ENCODE results near the gene ZP2.
"Not testable (repeated sequence)": the region's sequence is repeated elsewhere in the genome, so short reads cannot be mapped to it uniquely, and the experiment has no call there.

The ZP2 gene

GRCh38 chr16:21211486-21211885 lies at the start of gene ZP2:
Gene ZP2 (minus strand): TSS chr16:21211574. CDS start chr16:21211547, 27 bp downstream.
- no peak for DNase-seq

- no peak for DNase-seq
Observed at GRCh38 chr16:21257284-21257683, 45.9 kb upstream of the ZP2 start.

GRCh38 chr16:21256636-21257035 lies 45.3 kb upstream of the ZP2 start:
- DNase-seq: no peak

- no peak for DNase-seq
Observed at GRCh38 chr16:21253470-21253869, 42.1 kb upstream of the ZP2 start.

GRCh38 chr16:21250072-21250923 lies 38.9 kb upstream of the ZP2 start:
- DNase-seq: no peak

GRCh38 chr16:21248179-21248578 lies 36.8 kb upstream of the ZP2 start:
- DNase-seq: not testable (repeated sequence)

- no peak for DNase-seq
Observed at GRCh38 chr16:21244518-21245215, 33.3 kb upstream of the ZP2 start.

- no peak for DNase-seq
Observed at GRCh38 chr16:21242756-21243155, 31.4 kb upstream of the ZP2 start.

- DNase-seq: no peak
Observed at GRCh38 chr16:21239646-21240045, 28.3 kb upstream of the ZP2 start.

- no peak for DNase-seq
Observed at GRCh38 chr16:21236831-21237230, 25.5 kb upstream of the ZP2 start.

GRCh38 chr16:21235199-21235585 lies 23.8 kb upstream of the ZP2 start:
- no peak for DNase-seq

GRCh38 chr16:21233521-21234150 lies 22.3 kb upstream of the ZP2 start, which contains the start of gene ANKS4B:
Gene ANKS4B (plus strand): TSS chr16:21233699. CDS start chr16:21233738, 39 bp downstream.
- DNase-seq: no peak

- DNase-seq: no peak
Observed at GRCh38 chr16:21233045-21233520, 21.7 kb upstream of the ZP2 start.

- no peak for DNase-seq
Observed at GRCh38 chr16:21228361-21228872, 17.0 kb upstream of the ZP2 start.

- DNase-seq: no peak
Observed at GRCh38 chr16:21227866-21228265, 16.5 kb upstream of the ZP2 start.

GRCh38 chr16:21226749-21227148 lies 15.4 kb upstream of the ZP2 start:
- no peak for DNase-seq

- DNase-seq: no peak
Observed at GRCh38 chr16:21224800-21225199, 13.4 kb upstream of the ZP2 start.

- no peak for DNase-seq
Observed at GRCh38 chr16:21223787-21224186, 12.4 kb upstream of the ZP2 start.

- no peak for DNase-seq
Observed at GRCh38 chr16:21222495-21223337, 11.3 kb upstream of the ZP2 start.

GRCh38 chr16:21219551-21219950 lies 8.2 kb upstream of the ZP2 start:
- DNase-seq: no peak

GRCh38 chr16:21218153-21218552 lies 6.8 kb upstream of the ZP2 start:
- DNase-seq: no peak

- no peak for DNase-seq
Observed at GRCh38 chr16:21217121-21217520, 5.7 kb upstream of the ZP2 start.

Measured in activated CD4-positive, alpha-beta T cell treated with anti-CD3 and anti-CD28 coated beads, Interleukin-2, amount 50 U/mL, for 1 hour (primary cell).